Measurements from ENCODE around the gene UNC5B. TPM values are rescaled to one million over a fixed set of nuclear protein-coding genes. Genes with fewer than 3 reads are reported as not detected.

UNC5B gene
- total RNA-seq, 1 donor from 2014 or later = 6.3 TPM

- H3K9ac ChIP-seq (ENCODE audit: low read depth in 1 of 3, low read length in 3 of 3) = no peak overlapping the region
- peaks cover 0 to 5% (median 0%) of the 10 kb centered on the region in 3 donors for H3K27me3 ChIP-seq (ENCODE audit: control insufficient read depth in 3 of 3, insufficient read depth in 3 of 3, low read length in 3 of 3)
- H3K36me3 ChIP-seq (ENCODE audit: control insufficient read depth in 3 of 3, insufficient read depth in 3 of 3, low read length in 3 of 3) = no peaks in the 10 kb centered on the region
- peaks cover 9 to 33% (median 19%) of the 10 kb centered on the region in 3 donors for H3K4me1 ChIP-seq (ENCODE audit: control insufficient read depth in 3 of 3, insufficient read depth in 3 of 3, low read length in 3 of 3)
- H3K9me3 ChIP-seq (ENCODE audit: control insufficient read depth in 3 of 3, low read length in 3 of 3) = no peaks in the 10 kb centered on the region
- no peak overlapping the region for H3K27ac ChIP-seq (ENCODE audit: low read depth, low read length)
- no peak overlapping the region for H3K4me3 ChIP-seq (ENCODE audit: low read length in 3 of 3)
Observed at GRCh38 chr10:71250842-71251241, 38.5 kb downstream of the UNC5B start.

- H3K4me1 ChIP-seq (ENCODE audit: control insufficient read depth in 3 of 3, insufficient read depth in 3 of 3, low read length in 3 of 3) = peaks cover 14 to 32% (median 23%) of the 10 kb centered on the region in 3 donors
- H3K9me3 ChIP-seq (ENCODE audit: control insufficient read depth in 3 of 3, low read length in 3 of 3) = no peaks in the 10 kb centered on the region
- H3K27ac ChIP-seq (ENCODE audit: low read depth, low read length) = no peak overlapping the region
- no peak overlapping the region for H3K9ac ChIP-seq (ENCODE audit: low read depth in 1 of 3, low read length in 3 of 3)
- no peak overlapping the region for H3K4me3 ChIP-seq (ENCODE audit: low read length in 3 of 3)
- peaks cover 0 to 5% (median 0%) of the 10 kb centered on the region in 3 donors for H3K27me3 ChIP-seq (ENCODE audit: control insufficient read depth in 3 of 3, insufficient read depth in 3 of 3, low read length in 3 of 3)
- no peaks in the 10 kb centered on the region for H3K36me3 ChIP-seq (ENCODE audit: control insufficient read depth in 3 of 3, insufficient read depth in 3 of 3, low read length in 3 of 3)
Observed at GRCh38 chr10:71251319-71251718, 38.9 kb downstream of the UNC5B start.

- peaks cover 0 to 5% (median 0%) of the 10 kb centered on the region in 3 donors for H3K27me3 ChIP-seq (ENCODE audit: control insufficient read depth in 3 of 3, insufficient read depth in 3 of 3, low read length in 3 of 3)
- no peak overlapping the region for H3K27ac ChIP-seq (ENCODE audit: low read depth, low read length)
- no peak overlapping the region for H3K9ac ChIP-seq (ENCODE audit: low read depth in 1 of 3, low read length in 3 of 3)
- peaks cover 14 to 30% (median 18%) of the 10 kb centered on the region in 3 donors for H3K4me1 ChIP-seq (ENCODE audit: control insufficient read depth in 3 of 3, insufficient read depth in 3 of 3, low read length in 3 of 3)
- no peak overlapping the region for H3K4me3 ChIP-seq (ENCODE audit: low read length in 3 of 3)
- no peaks in the 10 kb centered on the region for H3K36me3 ChIP-seq (ENCODE audit: control insufficient read depth in 3 of 3, insufficient read depth in 3 of 3, low read length in 3 of 3)
- H3K9me3 ChIP-seq (ENCODE audit: control insufficient read depth in 3 of 3, low read length in 3 of 3) = no peaks in the 10 kb centered on the region
Observed at GRCh38 chr10:71252220-71252619, 39.9 kb downstream of the UNC5B start.

- no peak overlapping the region for H3K9ac ChIP-seq (ENCODE audit: low read depth in 1 of 3, low read length in 3 of 3)
- no peaks in the 10 kb centered on the region for H3K36me3 ChIP-seq (ENCODE audit: control insufficient read depth in 3 of 3, insufficient read depth in 3 of 3, low read length in 3 of 3)
- H3K9me3 ChIP-seq (ENCODE audit: control insufficient read depth in 3 of 3, low read length in 3 of 3) = no peaks in the 10 kb centered on the region
- peaks cover 0 to 3% (median 0%) of the 10 kb centered on the region in 3 donors for H3K27me3 ChIP-seq (ENCODE audit: control insufficient read depth in 3 of 3, insufficient read depth in 3 of 3, low read length in 3 of 3)
- H3K4me1 ChIP-seq (ENCODE audit: control insufficient read depth in 3 of 3, insufficient read depth in 3 of 3, low read length in 3 of 3) = peaks cover 12 to 19% (median 14%) of the 10 kb centered on the region in 3 donors
- no peak overlapping the region for H3K4me3 ChIP-seq (ENCODE audit: low read length in 3 of 3)
- no peak overlapping the region for H3K27ac ChIP-seq (ENCODE audit: low read depth, low read length)
Observed at GRCh38 chr10:71253981-71254818, 41.8 kb downstream of the UNC5B start.

GRCh38 chr10:71254834-71255549, 42.6 kb downstream of the UNC5B start:
- no peak overlapping the region for H3K4me3 ChIP-seq (ENCODE audit: low read length in 3 of 3)
- no peaks in the 10 kb centered on the region for H3K36me3 ChIP-seq (ENCODE audit: control insufficient read depth in 3 of 3, insufficient read depth in 3 of 3, low read length in 3 of 3)
- no peak overlapping the region for H3K9ac ChIP-seq (ENCODE audit: low read depth in 1 of 3, low read length in 3 of 3)
- peaks cover 16 to 20% (median 18%) of the 10 kb centered on the region in 3 donors for H3K4me1 ChIP-seq (ENCODE audit: control insufficient read depth in 3 of 3, insufficient read depth in 3 of 3, low read length in 3 of 3)
- H3K9me3 ChIP-seq (ENCODE audit: control insufficient read depth in 3 of 3, low read length in 3 of 3) = no peaks in the 10 kb centered on the region
- no peak overlapping the region for H3K27ac ChIP-seq (ENCODE audit: low read depth, low read length)
- peaks cover 0 to 3% (median 0%) of the 10 kb centered on the region in 3 donors for H3K27me3 ChIP-seq (ENCODE audit: control insufficient read depth in 3 of 3, insufficient read depth in 3 of 3, low read length in 3 of 3)

GRCh38 chr10:71255550-71255807, 43.1 kb downstream of the UNC5B start:
- peaks cover 21 to 25% (median 23%) of the 10 kb centered on the region in 3 donors for H3K4me1 ChIP-seq (ENCODE audit: control insufficient read depth in 3 of 3, insufficient read depth in 3 of 3, low read length in 3 of 3)
- H3K4me3 ChIP-seq (ENCODE audit: low read length in 3 of 3) = no peak overlapping the region
- H3K27me3 ChIP-seq (ENCODE audit: control insufficient read depth in 3 of 3, insufficient read depth in 3 of 3, low read length in 3 of 3) = peaks cover 0 to 3% (median 0%) of the 10 kb centered on the region in 3 donors
- H3K9me3 ChIP-seq (ENCODE audit: control insufficient read depth in 3 of 3, low read length in 3 of 3) = no peaks in the 10 kb centered on the region
- no peak overlapping the region for H3K9ac ChIP-seq (ENCODE audit: low read depth in 1 of 3, low read length in 3 of 3)
- no peaks in the 10 kb centered on the region for H3K36me3 ChIP-seq (ENCODE audit: control insufficient read depth in 3 of 3, insufficient read depth in 3 of 3, low read length in 3 of 3)
- H3K27ac ChIP-seq (ENCODE audit: low read depth, low read length) = no peak overlapping the region

GRCh38 chr10:71255808-71256660, 43.7 kb downstream of the UNC5B start:
- Histone ChIP-seq H3K9me3 (ENCODE audit: control insufficient read depth in 3 of 3, low read length in 3 of 3) (no peaks in the 10 kb centered on the region), H3K27ac (ENCODE audit: low read depth, low read length) (no peak overlapping the region), H3K4me1 (ENCODE audit: control insufficient read depth in 3 of 3, insufficient read depth in 3 of 3, low read length in 3 of 3) (peaks cover 26 to 30% (median 27%) of the 10 kb centered on the region in 3 donors), H3K4me3 (ENCODE audit: low read length in 3 of 3) (no peak overlapping the region), H3K36me3 (ENCODE audit: control insufficient read depth in 3 of 3, insufficient read depth in 3 of 3, low read length in 3 of 3) (no peaks in the 10 kb centered on the region), H3K27me3 (ENCODE audit: control insufficient read depth in 3 of 3, insufficient read depth in 3 of 3, low read length in 3 of 3) (peaks cover 0 to 3% (median 0%) of the 10 kb centered on the region in 3 donors), H3K9ac (ENCODE audit: low read depth in 1 of 3, low read length in 3 of 3) (no peak overlapping the region)

- peaks cover 0 to 3% (median 0%) of the 10 kb centered on the region in 3 donors for H3K27me3 ChIP-seq (ENCODE audit: control insufficient read depth in 3 of 3, insufficient read depth in 3 of 3, low read length in 3 of 3)
- H3K36me3 ChIP-seq (ENCODE audit: control insufficient read depth in 3 of 3, insufficient read depth in 3 of 3, low read length in 3 of 3) = no peaks in the 10 kb centered on the region
- H3K27ac ChIP-seq (ENCODE audit: low read depth, low read length) = no peak overlapping the region
- H3K9ac ChIP-seq (ENCODE audit: low read depth in 1 of 3, low read length in 3 of 3) = no peak overlapping the region
- H3K4me3 ChIP-seq (ENCODE audit: low read length in 3 of 3) = no peak overlapping the region
- H3K9me3 ChIP-seq (ENCODE audit: control insufficient read depth in 3 of 3, low read length in 3 of 3) = no peaks in the 10 kb centered on the region
- H3K4me1 ChIP-seq (ENCODE audit: control insufficient read depth in 3 of 3, insufficient read depth in 3 of 3, low read length in 3 of 3) = peaks cover 33 to 37% (median 34%) of the 10 kb centered on the region in 3 donors
Observed at GRCh38 chr10:71256661-71257318, 44.4 kb downstream of the UNC5B start.

GRCh38 chr10:71257319-71257997, 45.1 kb downstream of the UNC5B start:
- no peak overlapping the region for H3K4me3 ChIP-seq (ENCODE audit: low read length in 3 of 3)
- H3K36me3 ChIP-seq (ENCODE audit: control insufficient read depth in 3 of 3, insufficient read depth in 3 of 3, low read length in 3 of 3) = no peaks in the 10 kb centered on the region
- H3K9me3 ChIP-seq (ENCODE audit: control insufficient read depth in 3 of 3, low read length in 3 of 3) = no peaks in the 10 kb centered on the region
- no peak overlapping the region for H3K9ac ChIP-seq (ENCODE audit: low read depth in 1 of 3, low read length in 3 of 3)
- H3K4me1 ChIP-seq (ENCODE audit: control insufficient read depth in 3 of 3, insufficient read depth in 3 of 3, low read length in 3 of 3) = peaks cover 38 to 41% (median 39%) of the 10 kb centered on the region in 3 donors
- peaks cover 0 to 3% (median 0%) of the 10 kb centered on the region in 3 donors for H3K27me3 ChIP-seq (ENCODE audit: control insufficient read depth in 3 of 3, insufficient read depth in 3 of 3, low read length in 3 of 3)
- H3K27ac ChIP-seq (ENCODE audit: low read depth, low read length) = no peak overlapping the region

All from skeletal muscle tissue (tissue), 4 donors.